Ovary (tissue), 3 donors: ENCODE data around the gene NLN.

Source experiments
- CTCF ChIP-seq, 3 donors: fragments of 450-650 bp in 2 of 3; fragments of 200-600 bp in 1 of 3; IDR thresholded peaks; one replicate each; pipeline versions ENCODE4 v1.5.1 to v1.8.0; 2016 to 2022; ENCODE audit warnings: antibody characterized with exemption in 3 of 3, mild to moderate bottlenecking in 1 of 3
- POLR2A ChIP-seq: fragments of 450-650 bp; IDR thresholded peaks from one replicate; pipeline ENCODE4 v1.6.1; 2017; ENCODE audit warnings: antibody characterized with exemption, mild to moderate bottlenecking, moderate library complexity
- donor health status: DM: no; HTN: no; CAD: no.

DNA sequence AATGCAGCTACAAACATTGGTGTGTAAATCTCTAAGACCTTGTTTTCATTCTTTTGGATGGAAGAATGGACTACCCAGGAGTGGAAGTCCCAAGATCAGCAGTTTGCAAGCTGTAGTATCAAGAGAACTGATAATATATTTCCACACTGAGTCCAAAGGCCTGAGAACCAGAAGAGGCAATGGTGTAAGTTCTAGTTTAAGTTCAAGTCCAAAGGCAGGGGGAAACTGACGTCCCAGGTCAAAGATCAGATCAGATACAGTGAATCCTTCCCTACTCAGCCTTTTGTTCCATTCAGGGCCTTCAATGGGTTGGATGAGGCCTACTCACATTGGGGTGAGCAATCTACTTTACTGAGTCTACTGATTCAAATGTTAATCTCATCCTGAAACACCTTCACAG, 124.1 kb downstream of the NLN start:
- no peak for TF ChIP-seq CTCF (IDR thresholded peaks at IDR 0.05)
- TF ChIP-seq POLR2A = no peak
